A673 (cell line): ENCODE measurements around the gene CCL17. TPM values are rescaled to one million over a fixed set of nuclear protein-coding genes. Genes with fewer than 3 reads are reported as not detected.

Experiments
- BruUV-seq: library from RNA; stranded (reverse); fragments of 400-500 nt; replicated peaks from 2 replicates; lab custom pipeline; 2021; lab: Mats Ljungman, UMichigan
- CTCF ChIA-PET: fragments of 300-600 bp; sonication (Branson Sonifier 250); formaldehyde crosslinking; loops from one replicate; lab custom pipeline; 2022; ENCODE audit warnings: antibody characterized with exemption; lab: Charles Lee
- POLR2A ChIA-PET: fragments of 300-600 bp; sonication (Branson Sonifier 250); formaldehyde crosslinking; loops from one replicate; lab custom pipeline; 2022; ENCODE audit warnings: antibody characterized with exemption; ENCODE audit not compliant: low non-redundant PET; lab: Charles Lee
- DNase-seq: peaks from one replicate; pipeline ENCODE4 v3.0.0-alpha.2; 2015; ENCODE audit warnings: low spot score
- H3K27ac ChIP-seq: fragments of 200-600 bp; sonication (generic); 2 replicates; pipeline ENCODE4 v1.5.1; 2016; ENCODE audit warnings: mixed run types, low read depth, mild to moderate bottlenecking, mixed read lengths, antibody characterized with exemption, low read length; ENCODE audit not compliant: poor library complexity, severe bottlenecking
- H3K27me3 ChIP-seq: fragments of 200-600 bp; sonication (generic); replicated peaks from 2 replicates; pipeline ENCODE4 v1.6.1; 2017; ENCODE audit warnings: mixed run types, low read depth, mild to moderate bottlenecking, mixed read lengths, antibody characterized with exemption, low read length; ENCODE audit not compliant: insufficient read depth, poor library complexity
- H3K36me3 ChIP-seq: fragments of 200-600 bp; sonication (generic); 2 replicates; pipeline ENCODE4 v1.6.1; 2016; ENCODE audit warnings: mixed run types, mild to moderate bottlenecking, mixed read lengths, antibody characterized with exemption, low read length; ENCODE audit not compliant: insufficient read depth, poor library complexity, severe bottlenecking
- H3K4me1 ChIP-seq: fragments of 200-600 bp; sonication (generic); 2 replicates; pipeline ENCODE4 v1.6.1; 2017; ENCODE audit warnings: mixed run types, mild to moderate bottlenecking, mixed read lengths, antibody characterized with exemption, low read length; ENCODE audit not compliant: insufficient read depth, poor library complexity, severe bottlenecking
- H3K4me3 ChIP-seq: fragments of 200-600 bp; sonication (generic); 2 replicates; pipeline ENCODE4 v1.5.1; 2016; ENCODE audit warnings: low read depth, mixed run types, mild to moderate bottlenecking, mixed read lengths, low read length; ENCODE audit not compliant: poor library complexity, severe bottlenecking
- H3K9me3 ChIP-seq: fragments of 200-600 bp; sonication (generic); 2 replicates; pipeline ENCODE4 v1.6.1; 2016; ENCODE audit warnings: mixed run types, low read depth, mild to moderate bottlenecking, mixed read lengths, antibody characterized with exemption, low read length; ENCODE audit not compliant: poor library complexity, severe bottlenecking
- EZH2 ChIP-seq: fragments of 200-600 bp; sonication (generic); IDR thresholded peaks from 2 replicates; pipeline ENCODE4 v1.6.1; 2017; ENCODE audit warnings: borderline replicate concordance, low read depth, mild to moderate bottlenecking, mixed read lengths, antibody characterized with exemption, low read length; ENCODE audit not compliant: poor library complexity, severe bottlenecking
- intact Hi-C: fragments of 100-400 bp; cut with micrococcal nuclease; formaldehyde crosslinking; loops from one replicate; pipeline ENCODE4 v1.10.0; 2022; ENCODE audit not compliant: unreplicated experiment
- total RNA-seq: library from RNA; stranded (reverse); gene quantifications from 2 replicates; pipeline ENCODE4 v1.2.3, GENCODE V29; 2021
- TF ChIP-seq, protein P1 (sequence below): fragments of 300-800, 200-600 bp; sonication (generic); conservative IDR thresholded peaks from 2 replicates; pipeline ENCODE4 v1.5.1; 2017; ENCODE audit warnings: low read depth, mild to moderate bottlenecking, antibody characterized with exemption, low read length, moderate library complexity, mixed read lengths

Gene CCL17
- total RNA-seq, 1 experiment from 2014 or later, result not detected

DNA sequence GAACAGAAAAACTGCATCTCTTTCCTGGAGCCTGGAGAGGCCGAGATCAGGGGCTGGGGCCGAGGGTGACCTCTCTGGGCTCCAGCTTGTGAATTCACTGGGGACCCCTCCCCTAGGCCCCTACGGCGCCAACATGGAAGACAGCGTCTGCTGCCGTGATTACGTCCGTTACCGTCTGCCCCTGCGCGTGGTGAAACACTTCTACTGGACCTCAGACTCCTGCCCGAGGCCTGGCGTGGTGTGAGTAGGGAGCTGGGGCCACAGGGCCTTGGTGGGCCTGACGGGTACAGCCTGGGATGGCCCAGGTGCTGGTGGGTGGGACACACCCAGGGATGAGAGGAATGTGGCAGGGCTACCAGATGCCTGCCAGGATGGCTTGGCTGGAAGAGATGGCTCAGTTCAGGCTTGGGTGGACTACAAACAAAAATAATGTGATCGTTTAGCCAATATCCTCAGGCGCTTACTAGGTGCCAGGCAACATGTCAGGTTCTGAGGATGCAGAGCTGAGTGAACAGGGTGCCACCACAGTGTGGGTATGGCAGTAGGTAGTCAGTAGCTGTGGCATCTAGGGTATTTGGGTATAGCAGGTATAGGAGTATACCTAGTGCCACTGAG is 44.1 kb upstream of the CCL17 start:
- no peak for DNase-seq
- H3K36me3 ChIP-seq, result no peaks in the 10 kb centered on the region
- no peaks in the 10 kb centered on the region for H3K9me3 ChIP-seq
- CTCF ChIA-PET, result no interaction called here
- intact Hi-C loops, result no loop called here
- H3K4me3 ChIP-seq, result no peak overlapping the region
- POLR2A ChIA-PET, result interaction anchor here (0.7 kb wide), 1 partner anchor 49 kb away, joined by 3 read pairs; no protein-coding TSS in a partner anchor
- H3K27ac ChIP-seq, result no peak overlapping the region
- BruUV-seq, result no TSS peak
- no peaks in the 10 kb centered on the region for H3K4me1 ChIP-seq
- no peak for TF ChIP-seq EZH2
- TF ChIP-seq, protein P1, sequence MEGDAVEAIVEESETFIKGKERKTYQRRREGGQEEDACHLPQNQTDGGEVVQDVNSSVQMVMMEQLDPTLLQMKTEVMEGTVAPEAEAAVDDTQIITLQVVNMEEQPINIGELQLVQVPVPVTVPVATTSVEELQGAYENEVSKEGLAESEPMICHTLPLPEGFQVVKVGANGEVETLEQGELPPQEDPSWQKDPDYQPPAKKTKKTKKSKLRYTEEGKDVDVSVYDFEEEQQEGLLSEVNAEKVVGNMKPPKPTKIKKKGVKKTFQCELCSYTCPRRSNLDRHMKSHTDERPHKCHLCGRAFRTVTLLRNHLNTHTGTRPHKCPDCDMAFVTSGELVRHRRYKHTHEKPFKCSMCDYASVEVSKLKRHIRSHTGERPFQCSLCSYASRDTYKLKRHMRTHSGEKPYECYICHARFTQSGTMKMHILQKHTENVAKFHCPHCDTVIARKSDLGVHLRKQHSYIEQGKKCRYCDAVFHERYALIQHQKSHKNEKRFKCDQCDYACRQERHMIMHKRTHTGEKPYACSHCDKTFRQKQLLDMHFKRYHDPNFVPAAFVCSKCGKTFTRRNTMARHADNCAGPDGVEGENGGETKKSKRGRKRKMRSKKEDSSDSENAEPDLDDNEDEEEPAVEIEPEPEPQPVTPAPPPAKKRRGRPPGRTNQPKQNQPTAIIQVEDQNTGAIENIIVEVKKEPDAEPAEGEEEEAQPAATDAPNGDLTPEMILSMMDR, result no peak
- no peaks in the 10 kb centered on the region for H3K27me3 ChIP-seq

DNA sequence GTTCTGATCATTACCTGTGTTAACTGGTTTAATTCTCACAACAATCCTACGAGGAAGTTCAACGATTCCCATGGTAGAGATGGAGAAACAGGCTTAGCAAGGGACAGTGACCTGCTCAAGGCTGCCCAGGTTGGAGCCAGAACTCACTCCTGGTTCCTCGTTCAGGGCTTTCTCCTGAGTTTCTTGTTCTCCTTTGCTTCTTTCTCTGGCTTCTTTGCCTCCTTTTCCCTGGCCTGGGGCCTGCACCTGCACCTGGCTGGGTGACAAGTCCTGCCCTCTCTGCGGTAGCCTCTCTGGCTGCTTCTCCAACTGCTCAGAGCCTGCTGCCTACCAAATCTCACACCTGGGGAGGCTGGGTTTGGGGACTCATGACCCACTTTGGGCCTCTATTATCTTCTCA is 43.2 kb upstream of the CCL17 start:
- Histone ChIP-seq H3K4me1 (no peaks in the 10 kb centered on the region), H3K27me3 (no peaks in the 10 kb centered on the region), H3K27ac (no peak overlapping the region), H3K36me3 (no peaks in the 10 kb centered on the region), H3K4me3 (no peak overlapping the region), H3K9me3 (no peaks in the 10 kb centered on the region)
- TF ChIP-seq EZH2, result no peak
- TF ChIP-seq, protein P1, result no peak
- no TSS peak for BruUV-seq
- ChIA-PET CTCF (no interaction called here), POLR2A (no interaction called here)
- intact Hi-C loops, result no loop called here
- DNase-seq, result no peak

DNA sequence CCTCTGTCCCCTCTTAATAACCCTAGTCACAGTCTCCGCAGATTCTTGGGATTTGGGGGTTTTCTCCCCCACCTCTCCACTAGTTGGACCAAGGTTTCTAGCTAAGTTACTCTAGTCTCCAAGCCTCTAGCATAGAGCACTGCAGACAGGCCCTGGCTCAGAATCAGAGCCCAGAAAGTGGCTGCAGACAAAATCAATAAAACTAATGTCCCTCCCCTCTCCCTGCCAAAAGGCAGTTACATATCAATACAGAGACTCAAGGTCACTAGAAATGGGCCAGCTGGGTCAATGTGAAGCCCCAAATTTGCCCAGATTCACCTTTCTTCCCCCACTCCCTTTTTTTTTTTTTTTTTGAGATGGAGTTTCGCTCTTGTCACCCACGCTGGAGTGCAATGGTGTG is 40.4 kb upstream of the CCL17 start:
- Histone ChIP-seq H3K9me3 (no peaks in the 10 kb centered on the region), H3K4me1 (no peaks in the 10 kb centered on the region), H3K4me3 (no peak overlapping the region), H3K36me3 (no peaks in the 10 kb centered on the region), H3K27me3 (no peaks in the 10 kb centered on the region), H3K27ac (no peak overlapping the region)
- TF ChIP-seq EZH2, result no peak
- TF ChIP-seq, protein P1, result no peak
- DNase-seq, result no peak
- no TSS peak for BruUV-seq
- intact Hi-C loops, result no loop called here
- CTCF ChIA-PET, result no interaction called here
- POLR2A ChIA-PET, result no interaction called here
